GM12864 (cell line): Measurements from ENCODE around the gene SETD3.

ENCODE experiments used
- DNase-seq: peaks from one replicate; pipeline ENCODE4 v3.0.0-alpha.2; 2011; ENCODE audit warnings: low read depth
- H3K4me3 ChIP-seq: 2 replicates; pipeline ENCODE4 v1.5.1; 2011; ENCODE audit warnings: mild to moderate bottlenecking, low read depth, low read length, control low read depth
- TF ChIP-seq, protein P1 (sequence below): IDR thresholded peaks from 2 replicates; pipeline ENCODE4 v1.5.1; 2011; ENCODE audit warnings: low read depth, mild to moderate bottlenecking, moderate library complexity, low read length, control low read depth, inconsistent platforms; ENCODE audit errors: missing control alignments

SETD3 gene

DNA sequence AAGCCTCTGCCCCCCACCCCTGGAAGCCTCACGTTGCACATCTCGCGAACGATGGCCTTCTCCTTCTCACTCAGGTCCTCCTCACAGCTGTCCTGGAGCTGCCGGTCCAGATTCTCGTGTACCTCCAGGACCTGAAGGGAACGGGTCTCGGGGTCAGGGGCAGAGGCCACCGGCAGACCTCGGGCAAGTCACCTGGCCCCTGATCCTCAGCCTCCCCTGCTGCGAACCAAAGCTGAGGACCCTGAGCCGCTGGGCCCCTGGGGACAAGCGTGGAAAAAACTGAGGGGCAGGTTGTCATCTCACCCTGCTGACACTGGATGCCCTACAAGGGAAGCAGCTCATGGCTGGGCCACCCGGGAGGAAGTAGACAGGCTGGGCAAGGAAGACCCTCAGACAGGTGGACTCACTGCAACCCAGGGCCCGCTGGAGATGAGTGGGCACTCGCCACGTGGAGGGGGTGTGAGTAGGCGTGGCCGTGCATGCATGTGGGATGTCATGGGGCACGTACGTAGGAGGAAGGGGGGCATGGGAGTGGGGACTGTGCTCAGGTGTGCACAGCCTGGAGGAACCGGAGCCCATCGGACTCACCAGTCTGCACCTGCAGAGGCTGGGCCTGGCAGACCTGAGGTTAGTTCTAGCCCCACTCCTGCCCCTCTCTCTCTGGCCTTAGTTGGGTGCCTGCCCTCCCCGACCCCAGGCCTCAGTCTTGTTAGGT is 35.7 kb upstream of the SETD3 start:
- TF ChIP-seq, protein P1, sequence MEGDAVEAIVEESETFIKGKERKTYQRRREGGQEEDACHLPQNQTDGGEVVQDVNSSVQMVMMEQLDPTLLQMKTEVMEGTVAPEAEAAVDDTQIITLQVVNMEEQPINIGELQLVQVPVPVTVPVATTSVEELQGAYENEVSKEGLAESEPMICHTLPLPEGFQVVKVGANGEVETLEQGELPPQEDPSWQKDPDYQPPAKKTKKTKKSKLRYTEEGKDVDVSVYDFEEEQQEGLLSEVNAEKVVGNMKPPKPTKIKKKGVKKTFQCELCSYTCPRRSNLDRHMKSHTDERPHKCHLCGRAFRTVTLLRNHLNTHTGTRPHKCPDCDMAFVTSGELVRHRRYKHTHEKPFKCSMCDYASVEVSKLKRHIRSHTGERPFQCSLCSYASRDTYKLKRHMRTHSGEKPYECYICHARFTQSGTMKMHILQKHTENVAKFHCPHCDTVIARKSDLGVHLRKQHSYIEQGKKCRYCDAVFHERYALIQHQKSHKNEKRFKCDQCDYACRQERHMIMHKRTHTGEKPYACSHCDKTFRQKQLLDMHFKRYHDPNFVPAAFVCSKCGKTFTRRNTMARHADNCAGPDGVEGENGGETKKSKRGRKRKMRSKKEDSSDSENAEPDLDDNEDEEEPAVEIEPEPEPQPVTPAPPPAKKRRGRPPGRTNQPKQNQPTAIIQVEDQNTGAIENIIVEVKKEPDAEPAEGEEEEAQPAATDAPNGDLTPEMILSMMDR, result no peak
- H3K4me3 ChIP-seq, result no peak overlapping the region
- no peak for DNase-seq

DNA sequence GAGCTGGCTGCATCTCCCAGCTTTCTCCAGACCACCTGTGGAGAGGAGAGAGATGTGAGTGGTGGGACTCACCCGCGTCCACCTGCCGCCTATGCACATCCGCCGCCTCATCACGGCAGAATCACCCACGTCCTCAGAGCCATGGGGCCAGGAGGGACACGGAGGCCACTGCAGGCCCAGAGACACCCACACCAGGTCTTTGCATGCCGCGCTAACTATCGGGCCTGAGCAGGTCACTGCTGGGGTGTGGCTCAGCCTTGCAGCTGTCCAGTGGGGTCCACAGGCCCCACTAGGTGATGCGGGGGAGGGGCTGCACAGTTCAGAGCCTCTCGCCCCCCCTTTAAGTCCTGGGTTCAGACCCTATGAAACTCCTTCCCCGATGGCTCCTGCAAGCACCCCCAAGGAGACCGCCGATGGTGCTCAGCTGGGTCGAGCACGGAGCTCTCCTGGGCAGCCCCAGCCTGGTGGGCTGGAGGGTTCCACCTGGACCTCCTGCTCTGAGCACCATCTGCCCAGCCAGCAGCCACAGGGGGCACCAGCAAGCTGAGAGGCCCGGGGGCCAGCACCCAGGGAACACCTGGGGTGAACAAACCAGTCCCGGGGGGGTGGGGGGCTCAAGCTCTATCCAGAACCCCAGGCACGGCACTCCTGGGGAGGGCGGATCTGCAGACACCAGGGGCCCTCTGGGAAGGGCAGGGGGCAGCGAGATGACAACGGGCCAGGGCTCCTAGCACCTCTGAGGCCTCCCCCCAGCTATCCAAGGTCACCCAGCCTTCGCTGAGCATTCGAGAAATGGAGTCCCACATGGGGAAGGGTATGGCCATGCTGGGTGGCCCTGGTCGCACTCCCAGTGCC is 34.9 kb upstream of the SETD3 start:
- TF ChIP-seq, protein P1, result no peak
- no peak overlapping the region for H3K4me3 ChIP-seq
- DNase-seq, result no peak

- no peak for DNase-seq
- no peak overlapping the region for H3K4me3 ChIP-seq
- TF ChIP-seq, protein P1, result no peak
Measured at GRCh38 chr14:99514552-99515300, 34.1 kb upstream of the SETD3 start.

DNA sequence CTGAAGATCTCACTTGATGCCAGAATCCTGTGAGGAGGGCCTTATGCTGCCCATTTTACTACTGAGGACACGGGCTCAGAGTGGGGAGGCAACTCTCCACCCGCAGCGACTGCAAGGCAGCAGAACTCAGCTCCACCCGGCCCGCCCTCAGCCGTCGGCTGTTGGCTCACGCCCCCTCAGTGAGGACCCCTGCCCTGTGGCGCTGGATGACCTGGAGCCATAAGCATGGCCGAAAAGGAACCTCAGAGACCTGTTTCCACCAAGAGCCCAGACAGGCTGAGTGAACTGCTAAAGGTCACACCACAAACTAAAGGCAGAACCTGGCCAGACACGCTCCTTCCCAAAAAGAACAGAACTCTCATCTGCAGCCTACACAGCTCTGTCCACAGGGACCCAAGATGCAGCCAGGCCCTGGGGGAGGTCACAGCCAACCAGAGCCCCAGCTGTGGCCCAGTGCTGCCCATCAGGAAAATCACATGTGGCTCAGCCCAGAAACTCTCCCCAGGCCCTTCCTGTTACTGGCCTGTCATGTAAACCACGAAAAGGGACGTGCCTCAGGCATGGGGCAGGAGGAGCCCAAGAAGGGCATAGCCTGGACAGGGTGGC is 33.4 kb upstream of the SETD3 start:
- H3K4me3 ChIP-seq, result no peak overlapping the region
- DNase-seq, result no peak
- TF ChIP-seq, protein P1, result no peak

GRCh38 chr14:99513183-99513694 is 32.6 kb upstream of the SETD3 start:
- H3K4me3 ChIP-seq, result no peak overlapping the region
- DNase-seq, result no peak
- TF ChIP-seq, protein P1, result no peak

DNA sequence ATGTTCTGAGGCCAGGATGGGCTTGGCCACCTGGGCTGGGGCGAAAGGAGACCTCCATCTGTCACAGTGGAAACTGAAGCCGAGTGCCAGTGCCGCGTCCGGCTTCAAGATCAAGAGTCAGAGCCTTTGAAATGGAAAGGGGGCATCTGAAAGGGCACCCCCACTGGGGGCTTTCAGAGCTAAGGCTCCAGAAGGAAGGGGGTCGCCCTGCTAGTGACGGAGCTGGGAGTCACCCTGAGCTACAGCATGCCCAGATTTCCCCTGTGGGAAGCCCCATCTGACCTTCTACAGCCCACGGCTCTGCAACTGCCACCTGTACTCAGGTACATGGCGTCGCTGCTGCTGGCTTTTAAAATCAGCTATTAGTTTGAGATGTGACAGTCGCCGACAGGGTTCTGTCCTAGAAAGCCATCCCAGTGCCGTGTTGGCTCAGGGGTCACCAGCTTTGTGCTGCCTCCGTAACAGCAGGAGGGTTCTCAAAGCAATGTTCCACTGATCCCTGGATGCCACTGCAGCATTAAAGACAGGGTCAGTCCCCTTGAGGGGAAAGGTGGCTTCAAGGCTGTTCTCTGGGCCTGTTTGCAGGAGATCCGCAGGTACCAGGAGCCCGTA is 32.0 kb upstream of the SETD3 start:
- DNase-seq, result no peak
- no peak overlapping the region for H3K4me3 ChIP-seq
- TF ChIP-seq, protein P1, result no peak
